ENCODE data around the gene UBXN1.

UBXN1 gene

DNA sequence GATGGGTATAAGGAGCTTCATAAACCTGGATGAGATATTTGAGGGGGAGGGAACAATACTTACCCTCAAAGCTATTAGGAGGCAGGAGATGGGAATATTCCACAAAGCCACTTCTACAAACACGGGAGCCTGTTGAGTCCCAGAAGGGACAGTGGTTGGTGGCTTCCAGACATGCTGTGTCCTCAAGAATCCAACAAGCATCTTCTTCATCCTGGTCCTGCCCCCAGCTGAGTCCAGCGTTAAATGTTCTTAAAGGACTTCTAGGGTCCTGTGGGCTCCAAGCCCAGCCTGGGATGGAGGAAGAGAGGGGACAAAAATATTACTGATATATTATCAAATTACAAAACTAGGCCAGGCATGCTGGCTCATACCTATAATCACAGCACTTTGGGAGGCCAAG, 11.4 kb downstream of the UBXN1 start:
- H3K36me3 ChIP-seq (ENCODE audit: low read length): peaks cover 15% of the 10 kb centered on the region
- H2AFZ ChIP-seq (ENCODE audit: low read depth, low read length, severe bottlenecking): no peak overlapping the region
- H3K4me3 ChIP-seq (ENCODE audit: insufficient read depth, low read length, poor library complexity, severe bottlenecking): peak overlapping the region; percentile 89
- H3K27ac ChIP-seq (ENCODE audit: low read depth, low read length): peak overlapping the region; percentile 92
- peaks cover 59% of the 10 kb centered on the region for H3K79me2 ChIP-seq (ENCODE audit: insufficient read depth, low read length)
- H4K20me1 ChIP-seq (ENCODE audit: low read depth, low read length): no peaks in the 10 kb centered on the region
- H3K9me2 ChIP-seq (replicated peaks; ENCODE audit: insufficient read depth, low read length): no peaks in the 10 kb centered on the region
- H3K27me3 ChIP-seq (ENCODE audit: low read length): no peaks in the 10 kb centered on the region
- peak overlapping the region; percentile 93 for H3K4me2 ChIP-seq (ENCODE audit: low read depth, low read length, poor library complexity, severe bottlenecking)
- peak overlapping the region; percentile 95 for H3K9ac ChIP-seq (ENCODE audit: low read length)
- TF ChIP-seq, protein P1, sequence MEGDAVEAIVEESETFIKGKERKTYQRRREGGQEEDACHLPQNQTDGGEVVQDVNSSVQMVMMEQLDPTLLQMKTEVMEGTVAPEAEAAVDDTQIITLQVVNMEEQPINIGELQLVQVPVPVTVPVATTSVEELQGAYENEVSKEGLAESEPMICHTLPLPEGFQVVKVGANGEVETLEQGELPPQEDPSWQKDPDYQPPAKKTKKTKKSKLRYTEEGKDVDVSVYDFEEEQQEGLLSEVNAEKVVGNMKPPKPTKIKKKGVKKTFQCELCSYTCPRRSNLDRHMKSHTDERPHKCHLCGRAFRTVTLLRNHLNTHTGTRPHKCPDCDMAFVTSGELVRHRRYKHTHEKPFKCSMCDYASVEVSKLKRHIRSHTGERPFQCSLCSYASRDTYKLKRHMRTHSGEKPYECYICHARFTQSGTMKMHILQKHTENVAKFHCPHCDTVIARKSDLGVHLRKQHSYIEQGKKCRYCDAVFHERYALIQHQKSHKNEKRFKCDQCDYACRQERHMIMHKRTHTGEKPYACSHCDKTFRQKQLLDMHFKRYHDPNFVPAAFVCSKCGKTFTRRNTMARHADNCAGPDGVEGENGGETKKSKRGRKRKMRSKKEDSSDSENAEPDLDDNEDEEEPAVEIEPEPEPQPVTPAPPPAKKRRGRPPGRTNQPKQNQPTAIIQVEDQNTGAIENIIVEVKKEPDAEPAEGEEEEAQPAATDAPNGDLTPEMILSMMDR (IDR thresholded peaks at IDR 0.05; ENCODE audit: insufficient read depth, low read length, poor library complexity, severe bottlenecking): no peak
- TF ChIP-seq EZH2phosphoT487 (conservative IDR thresholded peaks at IDR 0.05; ENCODE audit: low read length): no peak
- peaks cover 52% of the 10 kb centered on the region for H3F3A ChIP-seq (ENCODE audit: insufficient read depth)
- H3K9me3 ChIP-seq (ENCODE audit: insufficient read depth, low read length): no peaks in the 10 kb centered on the region

DNA sequence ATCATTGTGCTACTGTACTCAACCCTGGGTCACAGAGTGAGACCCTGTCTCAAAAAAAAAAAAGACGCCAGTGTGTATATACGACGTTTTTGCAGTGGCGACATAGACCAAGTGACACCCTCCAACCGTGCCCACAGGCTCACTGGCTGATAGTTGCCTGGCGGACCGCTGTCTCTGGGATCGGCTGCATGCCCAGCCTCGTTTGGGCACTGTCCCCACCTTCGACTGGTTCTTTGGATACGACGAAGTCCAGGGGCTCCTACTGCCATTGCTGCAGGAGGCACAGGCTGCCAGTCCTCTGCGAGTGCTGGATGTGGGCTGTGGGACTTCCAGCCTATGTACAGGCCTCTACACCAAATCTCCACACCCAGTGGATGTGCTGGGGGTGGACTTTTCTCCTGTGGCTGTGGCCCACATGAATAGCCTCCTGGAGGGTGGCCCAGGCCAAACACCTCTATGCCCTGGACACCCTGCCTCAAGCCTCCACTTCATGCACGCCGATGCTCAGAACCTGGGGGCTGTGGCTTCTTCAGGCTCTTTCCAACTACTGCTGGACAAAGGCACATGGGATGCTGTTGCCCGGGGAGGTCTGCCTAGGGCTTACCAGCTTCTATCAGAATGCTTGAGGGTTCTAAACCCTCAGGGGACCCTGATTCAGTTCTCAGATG, 12.5 kb downstream of the UBXN1 start:
- TF ChIP-seq, protein P1 (IDR thresholded peaks at IDR 0.05; ENCODE audit: insufficient read depth, low read length, poor library complexity, severe bottlenecking): no peak
- TF ChIP-seq EZH2phosphoT487 (conservative IDR thresholded peaks at IDR 0.05; ENCODE audit: low read length): no peak
- Histone ChIP-seq H3K27me3 (ENCODE audit: low read length) (no peaks in the 10 kb centered on the region), H3K4me2 (ENCODE audit: low read depth, low read length, poor library complexity, severe bottlenecking) (peak overlapping the region; percentile 93), H2AFZ (ENCODE audit: low read depth, low read length, severe bottlenecking) (no peak overlapping the region), H3K79me2 (ENCODE audit: insufficient read depth, low read length) (peaks cover 52% of the 10 kb centered on the region), H3K9me3 (ENCODE audit: insufficient read depth, low read length) (no peaks in the 10 kb centered on the region), H3K36me3 (ENCODE audit: low read length) (peaks cover 15% of the 10 kb centered on the region), H3K9ac (ENCODE audit: low read length) (peak overlapping the region; percentile 95), H3K9me2 (replicated peaks; ENCODE audit: insufficient read depth, low read length) (no peaks in the 10 kb centered on the region), H4K20me1 (ENCODE audit: low read depth, low read length) (no peaks in the 10 kb centered on the region), H3F3A (ENCODE audit: insufficient read depth) (peaks cover 52% of the 10 kb centered on the region), H3K4me3 (ENCODE audit: insufficient read depth, low read length, poor library complexity, severe bottlenecking) (peak overlapping the region; percentile 89), H3K27ac (ENCODE audit: low read depth, low read length) (peak overlapping the region; percentile 92)

DNA sequence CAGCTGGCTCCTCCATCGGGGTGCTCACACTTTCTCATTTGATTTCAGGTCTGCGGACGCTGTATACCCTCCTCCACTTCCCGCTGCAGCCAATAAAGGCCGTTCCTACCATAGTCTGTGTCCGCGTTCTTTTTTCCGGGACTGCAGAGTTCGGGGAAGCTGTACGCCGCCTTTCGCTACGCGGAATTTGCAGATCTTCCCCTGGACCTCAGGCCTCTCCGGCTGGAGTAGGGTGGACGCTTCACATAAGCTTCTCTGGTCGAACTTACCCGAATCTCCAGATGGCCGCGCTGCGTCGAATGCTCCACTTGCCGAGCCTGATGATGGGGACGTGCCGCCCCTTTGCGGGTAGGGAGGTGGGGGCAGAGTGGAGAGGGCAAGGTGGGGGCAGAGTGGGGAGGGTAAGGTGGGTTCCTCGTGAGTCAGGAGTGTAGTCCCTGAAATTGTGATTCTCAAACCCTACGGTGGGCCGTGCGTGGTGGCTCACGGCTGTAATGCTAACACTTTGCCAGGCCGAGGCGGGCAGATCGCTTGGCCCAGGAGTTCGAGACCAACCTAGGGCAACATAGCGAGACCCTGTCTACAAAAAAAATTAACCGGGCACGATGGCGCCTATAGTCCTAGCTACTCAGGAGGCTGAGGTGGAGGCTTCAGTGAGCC, 13.1 kb downstream of the UBXN1 start:
- TF ChIP-seq EZH2phosphoT487 (conservative IDR thresholded peaks at IDR 0.05; ENCODE audit: low read length): no peak
- TF ChIP-seq, protein P1 (IDR thresholded peaks at IDR 0.05; ENCODE audit: insufficient read depth, low read length, poor library complexity, severe bottlenecking): no peak
- no peaks in the 10 kb centered on the region for H3K27me3 ChIP-seq (ENCODE audit: low read length)
- no peak overlapping the region for H2AFZ ChIP-seq (ENCODE audit: low read depth, low read length, severe bottlenecking)
- H4K20me1 ChIP-seq (ENCODE audit: low read depth, low read length): no peaks in the 10 kb centered on the region
- no peaks in the 10 kb centered on the region for H3K9me3 ChIP-seq (ENCODE audit: insufficient read depth, low read length)
- H3K79me2 ChIP-seq (ENCODE audit: insufficient read depth, low read length): peaks cover 45% of the 10 kb centered on the region
- peak overlapping the region; percentile 93 for H3K4me2 ChIP-seq (ENCODE audit: low read depth, low read length, poor library complexity, severe bottlenecking)
- H3K27ac ChIP-seq (ENCODE audit: low read depth, low read length): peak overlapping the region; percentile 92
- H3K36me3 ChIP-seq (ENCODE audit: low read length): peaks cover 15% of the 10 kb centered on the region
- H3K9ac ChIP-seq (ENCODE audit: low read length): peak overlapping the region; percentile 95
- H3K9me2 ChIP-seq (replicated peaks; ENCODE audit: insufficient read depth, low read length): no peaks in the 10 kb centered on the region
- H3K4me3 ChIP-seq (ENCODE audit: insufficient read depth, low read length, poor library complexity, severe bottlenecking): peak overlapping the region; percentile 89
- H3F3A ChIP-seq (ENCODE audit: insufficient read depth): peaks cover 52% of the 10 kb centered on the region
